K562 (cell line): ENCODE measurements around the gene TTL. TPM values are rescaled to one million over a fixed set of nuclear protein-coding genes. Genes with fewer than 3 reads are reported as not detected.
A peak's percentile ranks its signal among the peaks of the same experiment; 100 is the strongest.

ENCODE experiments used
- MTA1 ChIP-seq: fragments of 450-650 bp; IDR thresholded peaks from 2 replicates; pipeline ENCODE4 v1.6.1; 2017; ENCODE audit warnings: borderline replicate concordance
- MYNN ChIP-seq, 2 experiments: sonication (generic); formaldehyde crosslinking in 1 of 2; IDR thresholded peaks; 2 replicates each; pipeline versions ENCODE4 v1.5.0 to v1.6.1; 2016 to 2020; ENCODE audit warnings: antibody characterized with exemption in 1 of 2, missing genetic modification reagents in 1 of 2
- NCOA1 ChIP-seq: fragments of 450-650 bp; IDR thresholded peaks from 2 replicates; pipeline ENCODE4 v1.6.1; 2016; ENCODE audit warnings: low read depth
- PCBP1 ChIP-seq: fragments of 200-400 bp; formaldehyde crosslinking; IDR thresholded peaks from 2 replicates; pipeline ENCODE4 v1.6.1; 2018; ENCODE audit warnings: mild to moderate bottlenecking, low read depth, low read length; ENCODE audit not compliant: poor library complexity, severe bottlenecking
- PCBP2 ChIP-seq: fragments of 200-400 bp; formaldehyde crosslinking; IDR thresholded peaks from 2 replicates; pipeline ENCODE4 v1.6.1; 2018; ENCODE audit warnings: low read length, low read depth, mild to moderate bottlenecking, moderate library complexity; ENCODE audit not compliant: poor library complexity, severe bottlenecking
- RBM39 ChIP-seq: fragments of 200-400 bp; formaldehyde crosslinking; optimal IDR thresholded peaks from 2 replicates; pipeline ENCODE3; 2018; ENCODE audit warnings: low read depth, low read length
- SIX5 ChIP-seq, 2 experiments: IDR thresholded peaks; 2 replicates each; pipeline ENCODE4 v1.6.1; 2011; ENCODE audit warnings: low read length in 2 of 2, borderline replicate concordance in 1 of 2, low read depth in 1 of 2, mild to moderate bottlenecking in 1 of 2, moderate library complexity in 1 of 2; ENCODE audit not compliant: insufficient read depth in 1 of 2
- ZBTB17 ChIP-seq: fragments of 450-650 bp; formaldehyde crosslinking; IDR thresholded peaks from 2 replicates; pipeline ENCODE4 v1.4.0; 2020; ENCODE audit warnings: mild to moderate bottlenecking
- ZNF3 ChIP-seq: fragments of 250-450 bp; sonication (Bioruptor Pico); IDR thresholded peaks from 2 replicates; pipeline ENCODE4 v1.5.0; 2021; ENCODE audit warnings: mild to moderate bottlenecking, moderate library complexity
- ZNF318 ChIP-seq, 2 experiments: fragments of 450-650 bp; IDR thresholded peaks; 2 replicates each; pipeline ENCODE4 v1.6.1; 2016; ENCODE audit warnings: mild to moderate bottlenecking in 2 of 2, borderline replicate concordance in 1 of 2, low read depth in 1 of 2, moderate library complexity in 1 of 2
- ZNF436 ChIP-seq: fragments of 250-450, 450-650 bp; sonication (Bioruptor Pico); formaldehyde crosslinking; IDR thresholded peaks from 2 replicates; pipeline ENCODE4 v1.7.0; 2020; ENCODE audit warnings: mild to moderate bottlenecking
- polyA plus RNA-seq, 8 experiments: library from polyadenylated mRNA; depleted of rRNA in 4 of 8; stranded (reverse) in 5 of 8; unstranded in 3 of 8; fragments of >200 nt; fragmentation: Nextera tagmentation in 2 of 8; fragmentation: Illumina TruSeq in 1 of 8; extraction: Ambion mirVana in 2 of 8; extraction: Trizol in 1 of 8; gene quantifications; 2 replicates each; pipeline versions ENCODE4 v1.2.1 to v1.2.3, GENCODE V29; 2011 to 2014; ENCODE audit warnings: inconsistent platforms in 1 of 8, missing spikeins in 1 of 8
- total RNA-seq, 7 experiments: library from RNA; depleted of rRNA in 6 of 7; stranded (reverse); fragments of >200 nt in 6 of 7; fragmentation: Illumina TruSeq in 2 of 7; extraction: Trizol in 2 of 7; gene quantifications; 2 replicates each; pipeline versions ENCODE4 v1.2.1 to v1.2.3, GENCODE V29; 2011 to 2021; ENCODE audit warnings: low replicate concordance in 1 of 7

TTL gene
- total and polyA plus RNA-seq, 9 of the 15 experiments (the other 6 are each of a cell fraction or from before 2014, with no cell fraction given): 9.4 to 54.4 (median 34.9) TPM

DNA sequence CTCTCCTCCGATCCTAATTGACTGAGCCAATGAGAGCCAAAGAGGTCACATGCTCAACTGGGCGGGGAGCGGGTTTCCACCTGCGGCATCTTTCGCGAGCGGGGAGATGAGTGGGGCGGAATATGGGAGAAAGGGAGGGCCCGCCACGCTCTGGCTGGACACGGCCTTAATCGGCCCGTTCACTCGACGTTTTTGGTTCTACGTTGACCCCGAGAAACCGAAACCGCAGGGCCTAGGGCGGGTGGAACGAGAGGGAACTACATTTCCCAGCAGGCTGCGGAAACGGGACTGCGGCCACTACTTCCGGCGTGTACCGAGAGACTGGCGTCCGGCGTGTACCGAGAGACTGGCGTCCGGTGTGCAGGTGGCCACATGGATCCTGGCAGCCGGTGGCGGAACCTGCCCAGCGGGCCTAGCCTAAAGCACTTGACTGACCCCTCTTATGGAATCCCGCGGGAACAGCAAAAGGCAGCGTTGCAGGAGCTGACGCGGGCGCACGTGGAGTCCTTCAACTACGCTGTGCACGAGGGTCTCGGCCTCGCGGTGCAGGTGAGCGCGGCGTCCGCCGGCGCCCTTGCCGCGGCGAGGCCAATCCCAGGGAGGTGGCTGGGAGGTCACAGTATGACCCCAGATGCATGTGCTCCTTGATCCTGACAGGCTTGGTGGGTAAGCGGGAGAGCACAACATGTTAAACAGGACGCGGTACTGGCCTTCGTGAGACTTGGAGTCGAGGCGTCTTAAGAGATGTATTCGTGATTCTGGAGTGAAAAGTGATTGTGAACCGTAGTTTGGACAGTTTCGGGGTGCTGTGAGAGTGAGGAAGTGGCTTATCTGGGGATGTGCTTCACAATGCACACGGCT lies 60.4 kb downstream of the TTL start, which contains the start of gene POLR1B (continued):
- TF ChIP-seq NCOA1 (peak; percentile 92), ZNF436 (CRISPR knock-in tag) (no peak), PCBP2 (no peak), MYNN (IDR thresholded peaks at IDR 0.05) (0 out of 2 replicates have a peak, but pooled peaks have one; percentile 69), MYNN (CRISPR knock-in tag; IDR thresholded peaks at IDR 0.05) (no peak), SIX5 (IDR thresholded peaks at IDR 0.05; ENCODE audit: borderline replicate concordance in 1 of 2, insufficient read depth in 1 of 2, low read depth in 1 of 2, low read length in 2 of 2) (peak; percentile 81 to 89; a peak in 3 of 4 replicates), MTA1 (peak; percentile 78), ZNF318 (IDR thresholded peaks at IDR 0.05; ENCODE audit: borderline replicate concordance in 1 of 2, low read depth in 1 of 2) (no peak), ZNF3 (CRISPR knock-in tag) (no peak), ZBTB17 (CRISPR knock-in tag) (no peak; the same call in 1 of the 2 replicates), PCBP1 (peak; percentile 65), RBM39 (no peak)
